A549 (cell line): ENCODE data around the gene MEF2B. TPM values are rescaled to one million over a fixed set of nuclear protein-coding genes. Genes with fewer than 3 reads are reported as not detected.

Source experiments
- ATAC-seq, 2 experiments: fragments of 200-7000 bp in 1 of 2; fragments of >200 bp in 1 of 2; cut with Nextera tagmentation in 1 of 2; cut with Tn5 transposase in 1 of 2; 3 replicates each; pipeline versions ENCODE4 v1.8.0 to v1.9.1; 2018 to 2020; ENCODE audit warnings: mild to moderate bottlenecking in 1 of 2, moderate library complexity in 1 of 2
- CTCF ChIA-PET: fragments of 300-600 bp; sonication (Branson Sonifier 250); formaldehyde crosslinking; extraction: SDS; loops from one replicate; lab custom pipeline; 2021; ENCODE audit warnings: antibody characterized with exemption, inconsistent platforms; lab: Yijun Ruan, JAX
- POLR2A ChIA-PET: fragments of 350-600 bp; formaldehyde crosslinking; extraction: SDS; loops from one replicate; lab custom pipeline; 2021; ENCODE audit warnings: antibody characterized with exemption, inconsistent platforms; lab: Yijun Ruan, JAX
- DNase-seq, 2 experiments: peaks; one replicate each; pipeline versions ENCODE4 v3.0.0 to v3.0.0-alpha.2; 2011 to 2016; ENCODE audit warnings: low read depth in 1 of 2, low spot score in 1 of 2
- FAIRE-seq: peaks from 2 replicates; lab custom pipeline; 2011; peaks lifted over from hg19 to GRCh38; lab: Jason Lieb, UNC
- H3K27ac ChIP-seq, 2 experiments: fragments of >200 bp; sonication (Bioruptor Twin); formaldehyde crosslinking; 3 replicates each; pipeline ENCODE4 v1.5.1; 2016 to 2017
- H3K4me1 ChIP-seq: fragments of >200 bp; sonication (Bioruptor Twin); formaldehyde crosslinking; 3 replicates; pipeline ENCODE4 v1.6.1; 2016
- H3K4me2 ChIP-seq: fragments of >200 bp; sonication (Bioruptor Twin); formaldehyde crosslinking; 3 replicates; pipeline ENCODE4 v1.6.1; 2016
- H3K4me3 ChIP-seq: fragments of >200 bp; sonication (Bioruptor Twin); formaldehyde crosslinking; 3 replicates; pipeline ENCODE4 v1.5.1; 2016
- H3K9me3 ChIP-seq: fragments of >200 bp; sonication (Bioruptor Twin); formaldehyde crosslinking; 3 replicates; pipeline ENCODE4 v1.6.1; 2016
- BCL3 ChIP-seq: fragments of >200 bp; sonication (Bioruptor Twin); formaldehyde crosslinking; IDR thresholded peaks from 3 replicates; pipeline ENCODE4 v1.6.1; 2016
- BHLHE40 ChIP-seq: IDR thresholded peaks from 2 replicates; pipeline ENCODE4 v1.6.1; 2012; ENCODE audit warnings: low read depth, low read length, inconsistent platforms
- ELK1 ChIP-seq: fragments of 150-350 bp; IDR thresholded peaks from 2 replicates; pipeline ENCODE4 v1.6.1; 2014; ENCODE audit warnings: low read depth, mild to moderate bottlenecking, low read length
- EP300 ChIP-seq, 2 experiments: fragments of >200 bp; sonication (Bioruptor Twin); formaldehyde crosslinking; IDR thresholded peaks; 2 replicates in 1 of 2; 3 replicates in 1 of 2; pipeline ENCODE4 v1.6.1; 2016 to 2017
- ESRRA ChIP-seq: fragments of 150-350 bp; IDR thresholded peaks from 2 replicates; pipeline ENCODE4 v1.6.1; 2014; ENCODE audit warnings: mild to moderate bottlenecking, low read length, borderline replicate concordance
- FOXS1 ChIP-seq: fragments of 250-450 bp; sonication (Bioruptor Pico); IDR thresholded peaks from 2 replicates; pipeline ENCODE4 v1.5.0; 2020; ENCODE audit warnings: mild to moderate bottlenecking, moderate library complexity
- GATA3 ChIP-seq: IDR thresholded peaks from 2 replicates; pipeline ENCODE4 v1.6.1; 2012; ENCODE audit warnings: borderline replicate concordance
- HOXA7 ChIP-seq: fragments of 250-450 bp; sonication (Bioruptor Pico); IDR thresholded peaks from 2 replicates; pipeline ENCODE4 v1.5.0; 2020; ENCODE audit warnings: mild to moderate bottlenecking, moderate library complexity
- JUN ChIP-seq, 2 experiments: fragments of >200 bp; sonication (Bioruptor Twin); formaldehyde crosslinking; IDR thresholded peaks; 2 replicates in 1 of 2; 3 replicates in 1 of 2; pipeline ENCODE4 v1.6.1; 2016 to 2017
- KDM1A ChIP-seq: fragments of 200-600 bp; sonication (generic); IDR thresholded peaks from 2 replicates; pipeline ENCODE4 v1.6.1; 2016; ENCODE audit warnings: low read depth, mild to moderate bottlenecking
- MYC ChIP-seq: IDR thresholded peaks from 2 replicates; pipeline ENCODE4 v1.6.1; 2012; ENCODE audit warnings: mild to moderate bottlenecking, inconsistent platforms, low read length, improper control_type of control experiment, borderline replicate concordance
- PHF8 ChIP-seq: fragments of 200-600 bp; sonication (generic); IDR thresholded peaks from 2 replicates; pipeline ENCODE4 v1.6.1; 2016; ENCODE audit warnings: low read depth, mild to moderate bottlenecking, antibody characterized with exemption, moderate library complexity, borderline replicate concordance
- RAD21 ChIP-seq, 2 experiments: fragments of >200 bp in 1 of 2; sonication (Bioruptor Twin) in 1 of 2; formaldehyde crosslinking in 1 of 2; IDR thresholded peaks in 1 of 2; conservative IDR thresholded peaks in 1 of 2; 2 replicates in 1 of 2; 3 replicates in 1 of 2; pipeline ENCODE4 v1.6.1; 2012 to 2018; ENCODE audit warnings: inconsistent platforms in 1 of 2
- RCOR1 ChIP-seq: fragments of 150-350 bp; IDR thresholded peaks from 2 replicates; pipeline ENCODE4 v1.6.1; 2014; ENCODE audit warnings: antibody characterized with exemption, low read length, low read depth
- REST ChIP-seq: fragments of 200-600 bp; sonication (generic); IDR thresholded peaks from 2 replicates; pipeline ENCODE4 v1.6.1; 2016; ENCODE audit warnings: antibody characterized with exemption, mild to moderate bottlenecking, moderate library complexity
- RNF2 ChIP-seq: fragments of 200-600 bp; sonication (generic); IDR thresholded peaks from 2 replicates; pipeline ENCODE4 v1.6.1; 2016; ENCODE audit warnings: low read depth, mild to moderate bottlenecking, antibody characterized with exemption, moderate library complexity, borderline replicate concordance
- SMC3 ChIP-seq: fragments of >200 bp; sonication (Bioruptor Twin); formaldehyde crosslinking; IDR thresholded peaks from 3 replicates; pipeline ENCODE4 v1.6.1; 2018; ENCODE audit warnings: inconsistent platforms
- TFCP2L1 ChIP-seq: fragments of 250-450 bp; sonication (Bioruptor Pico); IDR thresholded peaks from 2 replicates; pipeline ENCODE4 v1.5.0; 2021; ENCODE audit warnings: mild to moderate bottlenecking
- ZC3H11A ChIP-seq: fragments of 450-650 bp; IDR thresholded peaks from 2 replicates; pipeline ENCODE4 v1.6.1; 2014; ENCODE audit warnings: antibody characterized with exemption, mild to moderate bottlenecking
- ZFP36 ChIP-seq: fragments of 450-650 bp; IDR thresholded peaks from 2 replicates; pipeline ENCODE4 v1.6.1; 2014; ENCODE audit warnings: borderline replicate concordance; ENCODE audit not compliant: partially characterized antibody
- WGBS: methylation state at CpG from one replicate; pipeline ENCODE4 v1.1.6; 2017; ENCODE audit errors: missing lambda C conversion rate; 5-methylcytosine and 5-hydroxymethylcytosine counted together
- polyA plus RNA-seq, 4 experiments: library from polyadenylated mRNA; depleted of rRNA in 3 of 4; stranded (reverse); fragments of >200 nt; fragmentation: RNase III in 1 of 4; extraction: RNeasy Plus Mini Kit Qiagen cat#74134 plus additional on column Dnase treatment in 1 of 4; gene quantifications; 2 replicates in 3 of 4; 3 replicates in 1 of 4; pipeline ENCODE4 v1.2.3, GENCODE V29; 2011 to 2017

Gene MEF2B
- polyA plus RNA-seq, 2 of the 4 experiments (the other 2 are of a cell fraction), result 0.10 to 0.13 TPM

- no peak overlapping the region for H3K4me3 ChIP-seq
- 0 out of 3 replicates have a peak, but pooled peaks cover 7% of the 10 kb centered on the region for H3K4me1 ChIP-seq
- H3K27ac ChIP-seq, result no peak overlapping the region
- ChIA-PET CTCF (interaction anchor here (0.9 to 3.6 kb wide), 6 partner anchors 21 to 145 kb away, joined by 3 to 9 read pairs (median 4); no protein-coding TSS in a partner anchor), POLR2A (no interaction called here)
- ATAC-seq (no peak), DNase-seq (no peak), FAIRE-seq (no peak)
- TF ChIP-seq HOXA7 (CRISPR knock-in tag) (no peak), FOXS1 (CRISPR knock-in tag) (no peak), EP300 (IDR thresholded peaks at IDR 0.05) (no peak), RCOR1 (no peak), SMC3 (no peak), TFCP2L1 (CRISPR knock-in tag) (no peak), BCL3 (no peak), ZC3H11A (no peak), ZFP36 (no peak), KDM1A (no peak), RNF2 (no peak), JUN (IDR thresholded peaks at IDR 0.05) (no peak), PHF8 (no peak), BHLHE40 (no peak), MYC (no peak), REST (no peak), ELK1 (no peak), ESRRA (no peak)
- H3K9me3 ChIP-seq, result no peaks in the 10 kb centered on the region
- 50% methylated on average over 5 of the region's 5 CpGs for WGBS
- no peak overlapping the region for H3K4me2 ChIP-seq
Measured at GRCh38 chr19:19140476-19140875, 29.6 kb downstream of the MEF2B start.

DNA sequence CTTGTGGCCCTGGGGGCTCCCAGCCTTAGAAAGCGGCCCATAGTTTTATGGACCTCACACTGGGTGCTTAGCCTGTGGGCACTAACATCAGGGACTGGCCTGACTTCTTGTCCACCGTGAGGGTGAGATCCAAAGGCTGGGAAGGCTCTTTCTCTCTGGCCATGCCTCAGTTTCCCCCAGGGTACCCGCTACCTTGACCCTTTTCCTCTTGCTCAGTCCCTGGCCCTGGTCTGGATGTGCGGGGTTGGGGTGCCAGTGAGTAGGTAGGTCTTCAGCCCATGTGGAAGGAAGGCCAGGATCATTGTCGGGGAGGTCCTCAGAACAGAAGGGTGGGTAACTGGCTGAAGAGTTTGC is 30.2 kb downstream of the MEF2B start:
- FAIRE-seq, result no peak
- 8% methylated on average over 2 of the region's 5 CpGs for WGBS
- no peak for ATAC-seq
- Histone ChIP-seq H3K27ac (no peak overlapping the region), H3K4me2 (no peak overlapping the region), H3K9me3 (no peaks in the 10 kb centered on the region), H3K4me1 (0 out of 3 replicates have a peak, but pooled peaks cover 7% of the 10 kb centered on the region), H3K4me3 (no peak overlapping the region)
- ChIA-PET CTCF (interaction anchor here (0.6 to 3.6 kb wide), 6 partner anchors 35 to 85 kb away, joined by 3 to 9 read pairs (median 3); no protein-coding TSS in a partner anchor), POLR2A (no interaction called here)
- no peak for TF ChIP-seq MYC
- TF ChIP-seq GATA3, result no peak
- 0 out of 5 replicates have a peak, but pooled peaks of 1 of the 2 experiments have one; percentile 8 for TF ChIP-seq RAD21 (conservative IDR thresholded peaks at IDR 0.05 in 1 of 2, IDR thresholded peaks at IDR 0.05 in 1 of 2)
- no peak for DNase-seq
